CD4-positive, alpha-beta T cell (primary cell): ENCODE data around the gene CHPT1. TPM values are rescaled to one million over a fixed set of nuclear protein-coding genes. Genes with fewer than 3 reads are reported as not detected.

Experiments
- ATAC-seq: fragments of 200-7000 bp; cut with Tn5 transposase; one replicate; pipeline ENCODE4 v1.10.0; 2022; ENCODE audit warnings: mild to moderate bottlenecking; ENCODE audit not compliant: poor library complexity
- CTCF ChIA-PET: fragments of 350-600 bp; sonication (Branson Sonifier 250); formaldehyde crosslinking; loops from one replicate; lab custom pipeline; 2021; ENCODE audit warnings: antibody characterized with exemption, inconsistent platforms; lab: Charles Lee
- POLR2A ChIA-PET: fragments of 350-600 bp; sonication (Branson Sonifier 250); formaldehyde crosslinking; loops from one replicate; lab custom pipeline; 2021; ENCODE audit warnings: antibody characterized with exemption, inconsistent platforms; lab: Charles Lee
- DNase-seq, 14 experiments: peaks; one replicate each; pipeline ENCODE4 v3.0.0-alpha.2; 2013 to 2020; ENCODE audit warnings: mixed read lengths in 2 of 14
- H3K27ac ChIP-seq, 2 donors: one replicate each; pipeline versions ENCODE4 v1.5.1 to v1.7.0; 2013; ENCODE audit warnings: low read length in 2 of 2, low read depth in 1 of 2, mild to moderate bottlenecking in 1 of 2
- H3K27me3 ChIP-seq, 2 experiments: 1 replicate in 1 of 2; 2 replicates in 1 of 2; pipeline versions ENCODE4 v1.6.1 to v1.7.0; 2013; ENCODE audit warnings: low read length in 2 of 2, control low read depth in 1 of 2, mild to moderate bottlenecking in 1 of 2, moderate library complexity in 1 of 2; ENCODE audit not compliant: insufficient read depth in 2 of 2, control insufficient read depth in 1 of 2
- H3K36me3 ChIP-seq: one replicate; pipeline ENCODE4 v1.6.1; 2013; ENCODE audit warnings: low read length, control low read depth; ENCODE audit not compliant: insufficient read depth
- H3K4me1 ChIP-seq: one replicate; pipeline ENCODE4 v1.6.1; 2013; ENCODE audit warnings: low read length, control low read depth; ENCODE audit not compliant: insufficient read depth
- H3K4me3 ChIP-seq: one replicate; pipeline ENCODE4 v1.5.1; 2013; ENCODE audit warnings: mild to moderate bottlenecking, low read length, moderate library complexity
- H3K9me3 ChIP-seq, 2 experiments: 1 replicate in 1 of 2; 2 replicates in 1 of 2; pipeline versions ENCODE4 v1.6.1 to v1.7.0; 2013; ENCODE audit warnings: low read length in 2 of 2, mild to moderate bottlenecking in 2 of 2, control low read depth in 1 of 2, moderate library complexity in 1 of 2; ENCODE audit not compliant: control insufficient read depth in 1 of 2, insufficient read depth in 1 of 2
- H3K27ac Mint-ChIP-seq: one replicate; pipeline ENCODE4 v1.8.0; 2020; ENCODE audit warnings: mixed read lengths
- H3K27me3 Mint-ChIP-seq: one replicate; pipeline ENCODE4 v1.8.0; 2021; ENCODE audit warnings: mixed read lengths
- H3K36me3 Mint-ChIP-seq: one replicate; pipeline ENCODE4 v1.8.0; 2021; ENCODE audit warnings: low read depth, mixed read lengths
- H3K4me1 Mint-ChIP-seq: one replicate; pipeline ENCODE4 v1.8.0; 2021; ENCODE audit warnings: low read depth, mixed read lengths
- H3K4me3 Mint-ChIP-seq: one replicate; pipeline ENCODE4 v1.8.0; 2020; ENCODE audit warnings: mild to moderate bottlenecking, mixed read lengths
- H3K9me3 Mint-ChIP-seq: one replicate; pipeline ENCODE4 v1.8.0; 2020; ENCODE audit warnings: mixed read lengths
- CTCF ChIP-seq: fragments of 200-600 bp; IDR thresholded peaks from one replicate; pipeline ENCODE4 v1.8.0; 2022; ENCODE audit warnings: antibody characterized with exemption, mild to moderate bottlenecking
- intact Hi-C, 2 experiments: fragments of 100-400 bp; cut with DNase I in 1 of 2; cut with micrococcal nuclease in 1 of 2; formaldehyde crosslinking; loops; one replicate each; pipeline versions ENCODE4 v1.15.1 to v1.9.0; 2023 to 2025; cut with DNase I, micrococcal nuclease
- total RNA-seq, 174 experiments: library from RNA in 2 of 174; stranded (reverse) in 2 of 174; gene quantifications; one replicate each; pipeline ENCODE4 v1.2.3 and lab custom pipeline; 2021 to 2026

Gene CHPT1
- total RNA-seq, 2 experiments from 2014 or later = 10.8 to 11.9 TPM

DNA sequence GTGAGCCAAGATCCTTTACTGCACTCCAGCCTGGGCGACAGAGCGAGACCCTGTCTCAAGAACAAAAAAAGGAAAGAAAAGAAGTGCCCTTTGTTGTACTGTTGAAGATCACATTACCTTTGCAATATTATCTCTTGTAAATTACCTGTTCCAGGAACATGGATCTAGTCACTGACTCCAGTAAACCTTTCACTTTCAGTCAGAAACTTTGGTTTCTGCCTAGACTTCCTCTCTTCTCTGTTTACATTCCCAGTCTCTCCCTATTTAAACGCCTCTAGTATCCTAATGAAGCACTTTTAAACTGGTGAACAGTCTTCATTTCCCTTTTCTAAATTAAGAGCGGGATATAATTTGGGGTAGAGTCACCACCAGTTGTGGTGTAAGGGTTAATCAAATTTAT is 12.8 kb downstream of the CHPT1 start:
- Mint-ChIP-seq H3K36me3 (no peaks in the 10 kb centered on the region), H3K27ac (no peak overlapping the region), H3K9me3 (no peaks in the 10 kb centered on the region), H3K4me1 (peaks cover 10% of the 10 kb centered on the region), H3K27me3 (no peaks in the 10 kb centered on the region), H3K4me3 (no peak overlapping the region)
- ChIA-PET POLR2A (no interaction called here), CTCF (no interaction called here)
- intact Hi-C loops = no loop called here
- Histone ChIP-seq H3K4me3 (no peak overlapping the region), H3K27me3 (no peaks in the 10 kb centered on the region), H3K36me3 (peaks cover 2% of the 10 kb centered on the region), H3K4me1 (peaks cover 7% of the 10 kb centered on the region), H3K27ac (no peak overlapping the region), H3K9me3 (no peaks in the 10 kb centered on the region)
- DNase-seq (no peak), ATAC-seq (no peak)
- TF ChIP-seq CTCF = no peak

DNA sequence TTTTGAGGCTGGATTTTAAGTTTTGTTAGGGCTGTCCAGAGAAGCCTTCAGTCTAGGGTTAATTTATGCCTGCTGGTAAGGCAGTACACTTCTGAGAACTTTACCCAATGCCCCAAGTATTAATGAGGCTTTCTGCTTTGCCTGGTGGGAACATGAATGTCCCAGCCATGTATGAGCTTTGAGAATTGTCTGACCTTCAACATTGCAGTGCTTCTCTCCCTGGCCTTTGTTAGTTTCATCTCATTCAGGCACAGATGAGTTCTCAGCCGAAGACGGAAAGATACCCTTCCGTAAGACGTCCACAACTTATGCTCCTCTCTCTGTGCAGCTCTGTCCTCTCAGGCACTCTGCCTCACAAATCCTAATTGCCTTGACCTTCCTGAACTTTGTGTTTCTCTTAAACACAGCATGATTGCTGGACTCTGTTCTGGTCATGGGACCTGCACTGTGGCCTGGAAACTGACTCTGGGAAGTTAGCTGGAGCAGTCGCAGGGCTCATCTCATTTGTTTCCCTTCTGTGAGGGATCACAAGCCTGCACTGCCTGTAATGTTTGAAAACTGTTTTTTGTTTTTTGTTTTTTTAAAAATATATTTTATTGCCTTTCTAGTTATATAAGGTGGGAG is 15.7 kb downstream of the CHPT1 start:
- H3K4me1 Mint-ChIP-seq = peaks cover 10% of the 10 kb centered on the region
- no peak for TF ChIP-seq CTCF
- Histone ChIP-seq H3K4me3 (no peak overlapping the region), H3K4me1 (peaks cover 7% of the 10 kb centered on the region), H3K27ac (no peak overlapping the region), H3K36me3 (peaks cover 2% of the 10 kb centered on the region), H3K27me3 (no peaks in the 10 kb centered on the region), H3K9me3 (no peaks in the 10 kb centered on the region)
- DNase-seq (no peak), ATAC-seq (no peak)
- intact Hi-C loops = no loop called here
- no peaks in the 10 kb centered on the region for H3K27me3 Mint-ChIP-seq
- no peak overlapping the region for H3K27ac Mint-ChIP-seq
- ChIA-PET CTCF (interaction anchor here (1.3 kb wide), 1 partner anchor 20 kb away, joined by 3 read pairs; no protein-coding TSS in a partner anchor), POLR2A (interaction anchor here (1.1 kb wide), 1 partner anchor 15 kb away, joined by 4 read pairs; no protein-coding TSS in a partner anchor)
- peaks cover 5% of the 10 kb centered on the region for H3K36me3 Mint-ChIP-seq
- no peaks in the 10 kb centered on the region for H3K9me3 Mint-ChIP-seq
- H3K4me3 Mint-ChIP-seq = no peak overlapping the region

DNA sequence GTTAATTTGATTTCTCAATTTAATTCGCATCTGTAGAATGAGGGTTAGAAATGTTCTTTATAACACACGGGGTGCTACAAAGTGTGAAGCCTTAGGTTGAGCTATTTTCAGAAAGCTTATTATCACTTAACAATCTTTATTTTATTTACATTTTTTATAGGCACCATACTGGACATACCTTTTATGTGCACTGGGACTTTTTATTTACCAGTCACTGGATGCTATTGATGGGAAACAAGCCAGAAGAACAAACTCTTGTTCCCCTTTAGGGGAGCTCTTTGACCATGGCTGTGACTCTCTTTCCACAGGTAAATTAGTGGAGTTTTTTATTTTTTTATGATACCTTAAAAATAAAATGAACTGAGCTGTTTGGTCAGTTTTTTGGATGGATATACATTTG is 16.5 kb downstream of the CHPT1 start:
- Histone ChIP-seq H3K4me1 (peaks cover 7% of the 10 kb centered on the region), H3K27ac (no peak overlapping the region), H3K27me3 (no peaks in the 10 kb centered on the region), H3K4me3 (no peak overlapping the region), H3K9me3 (no peaks in the 10 kb centered on the region), H3K36me3 (peaks cover 2% of the 10 kb centered on the region)
- intact Hi-C loops = no loop called here
- peaks cover 5% of the 10 kb centered on the region for H3K36me3 Mint-ChIP-seq
- DNase-seq = no peak
- ChIA-PET CTCF (interaction anchor here (0.7 to 1.3 kb wide), 2 partner anchors 12 to 19 kb away, joined by 3 to 5 read pairs; no protein-coding TSS in a partner anchor), POLR2A (interaction anchor here (1.1 kb wide), 1 partner anchor 16 kb away, joined by 4 read pairs; no protein-coding TSS in a partner anchor)
- no peak for ATAC-seq
- TF ChIP-seq CTCF = no peak
- no peak overlapping the region for H3K4me3 Mint-ChIP-seq
- no peaks in the 10 kb centered on the region for H3K27me3 Mint-ChIP-seq
- H3K4me1 Mint-ChIP-seq = peaks cover 10% of the 10 kb centered on the region
- no peak overlapping the region for H3K27ac Mint-ChIP-seq
- H3K9me3 Mint-ChIP-seq = no peaks in the 10 kb centered on the region
